ENCODE results near the gene MDGA2. TPM values are rescaled to one million over a fixed set of nuclear protein-coding genes. Genes with fewer than 3 reads are reported as not detected.

MDGA2 gene
- total RNA-seq, 1 experiment from 2014 or later, result not detected

GRCh38 chr14:47211263-47211662, 464.1 kb downstream of the MDGA2 start:
- no peak for TF ChIP-seq ZBTB33 (IDR thresholded peaks at IDR 0.05; ENCODE audit: extremely low read depth, insufficient replicate concordance, low read length)
- no peak for TF ChIP-seq YY1 (IDR thresholded peaks at IDR 0.05; ENCODE audit: extremely low read depth, insufficient replicate concordance, low read depth, low read length)
- TF ChIP-seq CEBPB (IDR thresholded peaks at IDR 0.05; ENCODE audit: low read depth), result no peak
- no peak for TF ChIP-seq JUND (IDR thresholded peaks at IDR 0.05)
- no peak for TF ChIP-seq SP1 (IDR thresholded peaks at IDR 0.05; ENCODE audit: low read depth)
- no peak for TF ChIP-seq SIN3A (IDR thresholded peaks at IDR 0.05; ENCODE audit: low read depth)
- no peak for TF ChIP-seq POLR2A (IDR thresholded peaks at IDR 0.05; ENCODE audit: borderline replicate concordance, extremely low read depth, insufficient read depth, insufficient read length)
- TF ChIP-seq EZH2phosphoT487 (IDR thresholded peaks at IDR 0.05; ENCODE audit: borderline replicate concordance), result no peak
- no peak for TF ChIP-seq CBX3 (IDR thresholded peaks at IDR 0.05; ENCODE audit: low read depth)
- no peak for TF ChIP-seq ATF3 (IDR thresholded peaks at IDR 0.05)
- TF ChIP-seq EGR1 (IDR thresholded peaks at IDR 0.05; ENCODE audit: low read depth), result no peak
- TF ChIP-seq RAD21 (IDR thresholded peaks at IDR 0.05; ENCODE audit: low read depth), result no peak
- no peak for TF ChIP-seq MAX (IDR thresholded peaks at IDR 0.05)
- no peak for TF ChIP-seq POLR2AphosphoS5 (IDR thresholded peaks at IDR 0.05; ENCODE audit: low read depth, low read length)
- TF ChIP-seq SRF (IDR thresholded peaks at IDR 0.05; ENCODE audit: low read depth), result no peak
- no peak for TF ChIP-seq CTCF (IDR thresholded peaks at IDR 0.05 in 2 of 3, conservative IDR thresholded peaks at IDR 0.05 in 1 of 3; ENCODE audit: borderline replicate concordance in 1 of 3, insufficient read depth in 1 of 3, low read depth in 2 of 3, low read length in 2 of 3)
- no peak for TF ChIP-seq ELF1 (IDR thresholded peaks at IDR 0.05; ENCODE audit: borderline replicate concordance, low read depth)
- Histone ChIP-seq H4K20me1 (ENCODE audit: insufficient read depth) (no peaks in the 10 kb centered on the region), H3K27ac (ENCODE audit: low read depth, low read length) (no peak overlapping the region), H3K9ac (ENCODE audit: low read length) (no peak overlapping the region), H3K9me3 (ENCODE audit: control insufficient read depth in 1 of 2, insufficient read depth in 1 of 2, low read depth in 1 of 2, low read length in 2 of 2) (no peaks in the 10 kb centered on the region), H3K36me3 (ENCODE audit: control insufficient read depth in 1 of 2, insufficient read depth in 2 of 2, low read length in 2 of 2) (no peaks in the 10 kb centered on the region), H2AFZ (ENCODE audit: low read depth, low read length, poor library complexity, severe bottlenecking) (no peak overlapping the region), H3K27me3 (ENCODE audit: insufficient read depth, low read length) (no peaks in the 10 kb centered on the region), H3K4me1 (ENCODE audit: control insufficient read depth in 1 of 2, insufficient read depth in 2 of 2, low read length in 2 of 2) (no peaks in the 10 kb centered on the region), H3K9me2 (ENCODE audit: insufficient read depth) (no peaks in the 10 kb centered on the region), H3K79me2 (ENCODE audit: insufficient read depth, low read length) (no peaks in the 10 kb centered on the region), H3K4me3 (replicated peaks in 1 of 2; ENCODE audit: low read depth in 1 of 2, low read length in 2 of 2) (no peak overlapping the region), H3K4me2 (ENCODE audit: low read length) (no peak overlapping the region)
- intact Hi-C loops (cut with micrococcal nuclease), result no loop called here
- BruUV-seq (replicated peaks), result no TSS peak
- RAD21 ChIA-PET (ENCODE audit: low non-redundant PET in 1 of 2, low total read pairs in 2 of 2, uncharacterized antibody in 2 of 2, unreplicated experiment in 2 of 2), result no interaction called here
- ATAC-seq, result no peak
- POLR2A ChIA-PET, result no interaction called here
- no peak for DNase-seq (ENCODE audit: low read depth, low spot score)
- CTCF ChIA-PET, result no interaction called here
